Endothelial cell of umbilical vein (primary cell): ENCODE results near the gene CEP128. TPM values are rescaled to one million over a fixed set of nuclear protein-coding genes. Genes with fewer than 3 reads are reported as not detected.

Source experiments
- BruUV-seq: library from RNA; stranded (reverse); fragments of 400-500 nt; replicated peaks from 2 replicates; lab custom pipeline; 2021; lab: Mats Ljungman, UMichigan
- CTCF ChIA-PET: fragments of 300-600, 350-600 bp; sonication (Branson Sonifier 250); formaldehyde crosslinking; loops from one replicate; lab custom pipeline; 2021; ENCODE audit warnings: antibody characterized with exemption, inconsistent platforms; lab: Charles Lee
- POLR2A ChIA-PET: fragments of 300-600, 350-600 bp; sonication (Branson Sonifier 250); formaldehyde crosslinking; loops from one replicate; lab custom pipeline; 2021; ENCODE audit warnings: antibody characterized with exemption, inconsistent platforms; lab: Charles Lee
- DNase-seq: peaks from one replicate; pipeline ENCODE4 v3.0.0-alpha.2; 2011; ENCODE audit warnings: low read depth, low spot score
- FAIRE-seq: peaks from 2 replicates; lab custom pipeline; 2011; peaks lifted over from hg19 to GRCh38; lab: Jason Lieb, UNC
- H2AFZ ChIP-seq: 2 replicates; pipeline ENCODE4 v1.6.0; 2012; ENCODE audit warnings: low read depth, low read length, control low read depth, inconsistent platforms
- H3K27ac ChIP-seq: 2 replicates; pipeline ENCODE4 v1.5.1; 2011; ENCODE audit warnings: low read depth, mild to moderate bottlenecking, control low read depth, low read length, moderate library complexity; ENCODE audit not compliant: insufficient read depth
- H3K27me3 ChIP-seq, 2 experiments: 2 replicates each; pipeline versions ENCODE4 v1.6.0 to v1.6.1; 2011; ENCODE audit warnings: low read length in 2 of 2, mixed read lengths in 1 of 2; ENCODE audit not compliant: control insufficient read depth in 2 of 2, insufficient read depth in 2 of 2
- H3K36me3 ChIP-seq, 2 experiments: 2 replicates in 1 of 2; 3 replicates in 1 of 2; pipeline ENCODE4 v1.5.1; 2011; ENCODE audit warnings: low read length in 2 of 2, mild to moderate bottlenecking in 1 of 2, moderate library complexity in 1 of 2; ENCODE audit not compliant: control insufficient read depth in 2 of 2, insufficient read depth in 2 of 2; ENCODE audit errors: extremely low read depth in 1 of 2
- H3K4me1 ChIP-seq: 3 replicates; pipeline ENCODE4 v1.5.1; 2011; ENCODE audit warnings: mild to moderate bottlenecking, low read length; ENCODE audit not compliant: control insufficient read depth, insufficient read depth; ENCODE audit errors: extremely low read depth
- H3K4me2 ChIP-seq: 2 replicates; pipeline ENCODE4 v1.6.1; 2011; ENCODE audit warnings: low read length, control low read depth, mixed read lengths; ENCODE audit not compliant: insufficient read depth
- H3K4me3 ChIP-seq, 3 experiments: fragments of 200-600 bp in 1 of 3; sonication (generic), shearing (Covaris generic) in 1 of 3; replicated peaks in 1 of 3; 2 replicates each; pipeline ENCODE4 v1.5.1; 2011 to 2016; ENCODE audit warnings: control low read depth in 3 of 3, low read length in 3 of 3, mild to moderate bottlenecking in 2 of 3, inconsistent platforms in 1 of 3, low read depth in 1 of 3, moderate library complexity in 1 of 3; ENCODE audit not compliant: insufficient read depth in 1 of 3
- H3K79me2 ChIP-seq: 2 replicates; pipeline ENCODE4 v1.6.0; 2012; ENCODE audit warnings: low read length, inconsistent platforms; ENCODE audit not compliant: control insufficient read depth, insufficient read depth
- H3K9ac ChIP-seq: replicated peaks from 2 replicates; pipeline ENCODE3; 2011; ENCODE audit warnings: low read length, control low read depth; ENCODE audit not compliant: insufficient read depth; ENCODE audit errors: extremely low read depth
- H3K9me1 ChIP-seq: replicated peaks from 3 replicates; pipeline ENCODE4 v1.6.0; 2011; ENCODE audit warnings: mild to moderate bottlenecking, low read length; ENCODE audit not compliant: control insufficient read depth, insufficient read depth; ENCODE audit errors: extremely low read depth
- H3K9me3 ChIP-seq: replicated peaks from 2 replicates; pipeline ENCODE4 v1.5.1; 2012; ENCODE audit warnings: low read length, inconsistent platforms; ENCODE audit not compliant: control insufficient read depth, insufficient read depth
- H4K20me1 ChIP-seq: replicated peaks from 2 replicates; pipeline ENCODE3; 2011; ENCODE audit warnings: mild to moderate bottlenecking, low read length; ENCODE audit not compliant: control insufficient read depth, insufficient read depth; ENCODE audit errors: extremely low read depth
- EZH2 ChIP-seq: IDR thresholded peaks from 2 replicates; pipeline ENCODE4 v1.6.1; 2012; ENCODE audit warnings: borderline replicate concordance, low read depth, mild to moderate bottlenecking, moderate library complexity, low read length, inconsistent platforms; ENCODE audit not compliant: severe bottlenecking
- FOS ChIP-seq: IDR thresholded peaks from 2 replicates; pipeline ENCODE4 v1.6.1; 2011; ENCODE audit warnings: mild to moderate bottlenecking, low read length, moderate library complexity, borderline replicate concordance; ENCODE audit not compliant: insufficient read depth
- GATA2 ChIP-seq: IDR thresholded peaks from 2 replicates; pipeline ENCODE4 v1.7.0; 2011; ENCODE audit warnings: low read depth, mild to moderate bottlenecking, moderate library complexity, mixed read lengths, low read length; ENCODE audit not compliant: insufficient read length, insufficient read depth
- JUN ChIP-seq: IDR thresholded peaks from 2 replicates; pipeline ENCODE4 v1.6.1; 2011; ENCODE audit warnings: borderline replicate concordance, low read depth; ENCODE audit not compliant: insufficient read length, insufficient read depth
- MAX ChIP-seq: IDR thresholded peaks from 2 replicates; pipeline ENCODE4 v1.6.1; 2011; ENCODE audit not compliant: insufficient read depth, insufficient read length
- MYC ChIP-seq: IDR thresholded peaks from one replicate; pipeline ENCODE4 v1.6.1; 2011; ENCODE audit warnings: mild to moderate bottlenecking, low read depth, low read length
- POLR2A ChIP-seq: IDR thresholded peaks from 2 replicates; pipeline ENCODE4 v1.6.1; 2012; ENCODE audit warnings: low read depth, mild to moderate bottlenecking, control low read depth, low read length
- POLR2AphosphoS5 ChIP-seq: IDR thresholded peaks from 2 replicates; pipeline ENCODE4 v1.6.1; 2012; ENCODE audit warnings: low read depth, mild to moderate bottlenecking, control low read depth, low read length, moderate library complexity; ENCODE audit not compliant: insufficient read depth
- dilution Hi-C: fragments of 300-500 bp; cut with MboI; formaldehyde crosslinking; loops from one replicate; pipeline ENCODE4 v1.15.0; 2019; ENCODE audit warnings: low sequenced_read_pairs; ENCODE audit not compliant: extremely low pct_ligation_motif_present
- intact Hi-C: fragments of 100-400 bp; cut with micrococcal nuclease; formaldehyde crosslinking; loops from one replicate; pipeline ENCODE4 v1.10.0; 2022
- polyA plus RNA-seq, 4 experiments: library from polyadenylated mRNA; depleted of rRNA in 3 of 4; stranded (reverse) in 3 of 4; unstranded in 1 of 4; fragments of >200 nt; gene quantifications; 2 replicates each; pipeline versions ENCODE4 v1.2.1 to v1.2.3, GENCODE V29; 2011 to 2012; ENCODE audit warnings: missing spikeins in 1 of 4
- total RNA-seq: library from RNA; stranded (reverse); gene quantifications from 2 replicates; pipeline ENCODE4 v1.2.3, GENCODE V29; 2021
- TF ChIP-seq, protein P1 (sequence below), 2 donors: IDR thresholded peaks; 1 replicate in 1 of 2; 2 replicates in 1 of 2; pipeline ENCODE4 v1.5.1; 2011; ENCODE audit warnings: low read length in 2 of 2, mild to moderate bottlenecking in 2 of 2, moderate library complexity in 2 of 2, control low read depth in 1 of 2, inconsistent platforms in 1 of 2, low read depth in 1 of 2; ENCODE audit not compliant: insufficient read depth in 1 of 2; ENCODE audit errors: extremely low read depth in 1 of 2

The CEP128 gene
- total and polyA plus RNA-seq, 2 donors (not counting 3 experiments of a cell fraction or from before 2014, with no cell fraction given): 0.91 to 23.7 TPM

DNA sequence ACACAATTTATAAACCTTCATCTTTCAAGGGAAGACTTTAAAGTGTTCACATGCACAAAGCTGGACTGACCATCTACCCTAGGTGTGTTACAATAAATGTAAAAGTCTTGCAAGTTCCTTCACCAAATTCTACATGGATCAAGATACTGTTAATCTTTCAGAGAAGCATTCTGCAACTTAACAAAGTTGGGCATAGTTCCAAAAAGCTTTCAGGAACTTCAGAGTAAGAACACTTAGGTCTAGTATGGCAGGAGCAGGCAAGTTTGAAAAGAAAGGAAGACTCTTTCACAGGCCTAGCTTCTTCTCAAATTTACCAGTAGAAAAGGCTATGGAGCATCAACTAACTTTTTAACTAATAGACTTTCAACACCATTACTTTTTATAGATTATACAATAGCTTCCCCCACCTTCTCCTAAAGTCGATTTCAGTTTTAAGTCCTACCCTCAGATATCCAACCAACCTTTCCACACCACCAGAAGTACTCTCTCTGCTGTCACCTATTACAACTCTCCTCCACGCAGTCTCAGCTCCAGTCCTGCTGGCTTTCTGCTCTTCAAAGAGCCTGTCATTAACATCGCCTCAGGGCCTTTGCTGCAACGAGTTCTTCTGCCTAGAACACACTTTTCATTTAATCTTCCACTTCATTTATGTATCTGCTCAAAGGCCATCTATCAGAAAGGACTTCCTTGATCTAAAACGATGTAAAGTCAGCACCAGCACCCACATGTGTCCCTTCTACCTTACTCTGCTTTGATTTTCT lies 333.9 kb downstream of the CEP128 start:
- no peak overlapping the region for H3K27ac ChIP-seq
- ChIA-PET CTCF (interaction anchor here (0.7 to 1.6 kb wide), 7 partner anchors 8 to 57 kb away, joined by 3 to 5 read pairs (median 4); no protein-coding TSS in a partner anchor), POLR2A (no interaction called here)
- no peak overlapping the region for H3K4me2 ChIP-seq
- no peaks in the 10 kb centered on the region for H4K20me1 ChIP-seq
- no peaks in the 10 kb centered on the region for H3K36me3 ChIP-seq
- H3K4me1 ChIP-seq: no peaks in the 10 kb centered on the region
- H3K9ac ChIP-seq: no peak overlapping the region
- DNase-seq (no peak), FAIRE-seq (no peak)
- H3K9me1 ChIP-seq: peaks cover 2% of the 10 kb centered on the region
- no peak overlapping the region for H3K4me3 ChIP-seq
- no TSS peak for BruUV-seq
- no peaks in the 10 kb centered on the region for H3K79me2 ChIP-seq
- intact Hi-C loops: no loop called here
- H3K9me3 ChIP-seq: no peaks in the 10 kb centered on the region
- H3K27me3 ChIP-seq: no peaks in the 10 kb centered on the region
- no peak overlapping the region for H2AFZ ChIP-seq
- no peak for TF ChIP-seq POLR2A
- TF ChIP-seq FOS: no peak
- no peak for TF ChIP-seq GATA2
- TF ChIP-seq POLR2AphosphoS5: no peak
- TF ChIP-seq, protein P1, sequence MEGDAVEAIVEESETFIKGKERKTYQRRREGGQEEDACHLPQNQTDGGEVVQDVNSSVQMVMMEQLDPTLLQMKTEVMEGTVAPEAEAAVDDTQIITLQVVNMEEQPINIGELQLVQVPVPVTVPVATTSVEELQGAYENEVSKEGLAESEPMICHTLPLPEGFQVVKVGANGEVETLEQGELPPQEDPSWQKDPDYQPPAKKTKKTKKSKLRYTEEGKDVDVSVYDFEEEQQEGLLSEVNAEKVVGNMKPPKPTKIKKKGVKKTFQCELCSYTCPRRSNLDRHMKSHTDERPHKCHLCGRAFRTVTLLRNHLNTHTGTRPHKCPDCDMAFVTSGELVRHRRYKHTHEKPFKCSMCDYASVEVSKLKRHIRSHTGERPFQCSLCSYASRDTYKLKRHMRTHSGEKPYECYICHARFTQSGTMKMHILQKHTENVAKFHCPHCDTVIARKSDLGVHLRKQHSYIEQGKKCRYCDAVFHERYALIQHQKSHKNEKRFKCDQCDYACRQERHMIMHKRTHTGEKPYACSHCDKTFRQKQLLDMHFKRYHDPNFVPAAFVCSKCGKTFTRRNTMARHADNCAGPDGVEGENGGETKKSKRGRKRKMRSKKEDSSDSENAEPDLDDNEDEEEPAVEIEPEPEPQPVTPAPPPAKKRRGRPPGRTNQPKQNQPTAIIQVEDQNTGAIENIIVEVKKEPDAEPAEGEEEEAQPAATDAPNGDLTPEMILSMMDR (IDR thresholded peaks at IDR 0.05; ENCODE audit: extremely low read depth in 1 of 2, insufficient read depth in 1 of 2, low read depth in 1 of 2, low read length in 2 of 2): no peak
- no peak for TF ChIP-seq MAX
- TF ChIP-seq EZH2: no peak
- TF ChIP-seq MYC: no peak
- no peak for TF ChIP-seq JUN
- dilution Hi-C loops: no loop called here
